SU-DHL-6 (cell line): Measurements from ENCODE around the gene SLC4A7.

Experiments used
- H2AFZ ChIP-seq: fragments of 200-600 bp; sonication (generic); 2 replicates; pipeline ENCODE4 v1.6.1; 2014; ENCODE audit warnings: low read depth, mild to moderate bottlenecking, moderate library complexity, mixed read lengths, antibody characterized with exemption, low read length; ENCODE audit not compliant: severe bottlenecking
- H3F3A ChIP-seq: fragments of 200-600 bp; shearing (Covaris generic); 2 replicates; pipeline ENCODE4 v1.6.0; 2016; ENCODE audit warnings: antibody characterized with exemption, mild to moderate bottlenecking; ENCODE audit not compliant: insufficient read depth
- H3K27ac ChIP-seq: fragments of 200-600 bp; sonication (generic); 2 replicates; pipeline ENCODE4 v1.5.1; 2016; ENCODE audit warnings: low read depth, mild to moderate bottlenecking, low read length, moderate library complexity, mixed read lengths
- H3K27me3 ChIP-seq: fragments of 200-600 bp; sonication (generic), shearing (Covaris generic); 2 replicates; pipeline ENCODE4 v1.6.0; 2014; ENCODE audit warnings: mild to moderate bottlenecking, low read length
- H3K36me3 ChIP-seq: fragments of 200-600 bp; sonication (generic); 2 replicates; pipeline ENCODE4 v1.6.1; 2014; ENCODE audit warnings: mild to moderate bottlenecking, low read length, mixed read lengths
- H3K4me2 ChIP-seq: fragments of 300-600, 200-600 bp; shearing (Covaris generic), sonication (generic); 2 replicates; pipeline ENCODE4 v1.6.0; 2014; ENCODE audit warnings: low read length, low read depth, mild to moderate bottlenecking; ENCODE audit not compliant: poor library complexity, severe bottlenecking
- H3K4me3 ChIP-seq: fragments of 200-600 bp; sonication (generic); 2 replicates; pipeline ENCODE4 v1.5.1; 2014; ENCODE audit warnings: antibody characterized with exemption, low read length, mild to moderate bottlenecking, mixed read lengths; ENCODE audit not compliant: insufficient read depth, poor library complexity, severe bottlenecking
- H3K79me2 ChIP-seq: fragments of 200-600 bp; sonication (generic); 2 replicates; pipeline ENCODE4 v1.6.1; 2014; ENCODE audit warnings: mild to moderate bottlenecking, low read length, moderate library complexity; ENCODE audit not compliant: insufficient read depth
- H3K9ac ChIP-seq: fragments of 200-600 bp; sonication (generic); 2 replicates; pipeline ENCODE4 v1.7.0; 2014; ENCODE audit warnings: mild to moderate bottlenecking, low read length
- H3K9me2 ChIP-seq: fragments of 200-600 bp; sonication (generic); replicated peaks from 2 replicates; pipeline ENCODE4 v1.6.1; 2014; ENCODE audit warnings: low read length; ENCODE audit not compliant: insufficient read depth
- H3K9me3 ChIP-seq: fragments of 200-600 bp; sonication (generic); 2 replicates; pipeline ENCODE4 v1.6.1; 2014; ENCODE audit warnings: low read length, mixed read lengths; ENCODE audit not compliant: insufficient read depth
- H4K20me1 ChIP-seq: fragments of 200-600 bp; sonication (generic); 2 replicates; pipeline ENCODE4 v1.6.1; 2014; ENCODE audit warnings: low read depth, mild to moderate bottlenecking, antibody characterized with exemption, low read length, moderate library complexity, mixed read lengths
- CTCF ChIP-seq: fragments of 200-600 bp; sonication (generic); IDR thresholded peaks from one replicate; pipeline ENCODE4 v1.5.1; 2017; ENCODE audit warnings: antibody characterized with exemption, mild to moderate bottlenecking, low read length, moderate library complexity; ENCODE audit not compliant: insufficient read depth, poor library complexity, severe bottlenecking
- EZH2phosphoT487 ChIP-seq: fragments of 200-600 bp; sonication (generic), shearing (Covaris generic); conservative IDR thresholded peaks from 2 replicates; pipeline ENCODE4 v1.6.1; 2018; ENCODE audit warnings: mild to moderate bottlenecking, antibody characterized with exemption, low read length, moderate library complexity, mixed read lengths

SLC4A7 gene

GRCh38 chr3:27507515-27508266, 23.5 kb upstream of the SLC4A7 start:
- H3K36me3 ChIP-seq, result no peaks in the 10 kb centered on the region
- no peaks in the 10 kb centered on the region for H3K9me2 ChIP-seq
- no peaks in the 10 kb centered on the region for H3K79me2 ChIP-seq
- no peak for TF ChIP-seq CTCF
- no peak for TF ChIP-seq EZH2phosphoT487
- no peaks in the 10 kb centered on the region for H3K9me3 ChIP-seq
- H3F3A ChIP-seq, result no peaks in the 10 kb centered on the region
- H3K27ac ChIP-seq, result no peak overlapping the region
- H4K20me1 ChIP-seq, result no peaks in the 10 kb centered on the region
- no peaks in the 10 kb centered on the region for H3K27me3 ChIP-seq
- H3K4me2 ChIP-seq, result no peak overlapping the region
- no peak overlapping the region for H3K9ac ChIP-seq
- no peak overlapping the region for H2AFZ ChIP-seq
- H3K4me3 ChIP-seq, result no peak overlapping the region

- Histone ChIP-seq H4K20me1 (no peaks in the 10 kb centered on the region), H3K27me3 (no peaks in the 10 kb centered on the region), H3K79me2 (no peaks in the 10 kb centered on the region), H3K9me2 (no peaks in the 10 kb centered on the region), H3K9me3 (no peaks in the 10 kb centered on the region), H3F3A (no peaks in the 10 kb centered on the region), H3K27ac (no peak overlapping the region), H3K4me3 (no peak overlapping the region), H2AFZ (no peak overlapping the region), H3K36me3 (no peaks in the 10 kb centered on the region), H3K4me2 (no peak overlapping the region), H3K9ac (no peak overlapping the region)
- TF ChIP-seq EZH2phosphoT487, result no peak
- TF ChIP-seq CTCF, result no peak
Measured at GRCh38 chr3:27507111-27507510, 22.9 kb upstream of the SLC4A7 start.

GRCh38 chr3:27504749-27505148, 20.6 kb upstream of the SLC4A7 start:
- H3K27me3 ChIP-seq, result no peaks in the 10 kb centered on the region
- no peaks in the 10 kb centered on the region for H3K79me2 ChIP-seq
- H3K4me3 ChIP-seq, result no peak overlapping the region
- no peaks in the 10 kb centered on the region for H3K9me3 ChIP-seq
- H3K4me2 ChIP-seq, result no peak overlapping the region
- H4K20me1 ChIP-seq, result no peaks in the 10 kb centered on the region
- TF ChIP-seq EZH2phosphoT487, result no peak
- TF ChIP-seq CTCF, result no peak
- no peaks in the 10 kb centered on the region for H3K9me2 ChIP-seq
- no peak overlapping the region for H3K27ac ChIP-seq
- H2AFZ ChIP-seq, result no peak overlapping the region
- H3K36me3 ChIP-seq, result no peaks in the 10 kb centered on the region
- H3K9ac ChIP-seq, result no peak overlapping the region
- no peaks in the 10 kb centered on the region for H3F3A ChIP-seq
